Muscle of leg (tissue), 11 donors: Measurements from ENCODE around the gene GHRHR. TPM values are rescaled to one million over a fixed set of nuclear protein-coding genes. Genes with fewer than 3 reads are reported as not detected.

Experiments used
- DNase-seq: peaks from one replicate; pipeline ENCODE4 v3.0.0; 2013
- H3K27ac ChIP-seq: one replicate; pipeline ENCODE4 v1.5.1; 2013; ENCODE audit warnings: mild to moderate bottlenecking, low read length, control low read depth
- H3K27me3 ChIP-seq: one replicate; pipeline ENCODE4 v1.6.1; 2013; ENCODE audit warnings: low read length; ENCODE audit not compliant: control insufficient read depth, insufficient read depth
- H3K36me3 ChIP-seq: one replicate; pipeline ENCODE4 v1.6.1; 2013; ENCODE audit warnings: low read length; ENCODE audit not compliant: control insufficient read depth, insufficient read depth
- H3K4me1 ChIP-seq: one replicate; pipeline ENCODE4 v1.6.1; 2013; ENCODE audit warnings: low read length; ENCODE audit not compliant: control insufficient read depth, insufficient read depth
- H3K4me3 ChIP-seq: one replicate; pipeline ENCODE4 v1.5.1; 2013; ENCODE audit warnings: low read length, control low read depth
- H3K9me3 ChIP-seq: replicated peaks from 2 replicates; pipeline ENCODE4 v1.6.1; 2013; ENCODE audit warnings: low read depth, low read length; ENCODE audit not compliant: control insufficient read depth
- WGBS: methylation state at CpG from one replicate; pipeline ENCODE4 v1.1.5; 2013; ENCODE audit warnings: missing lambda C conversion rate; ENCODE audit not compliant: insufficient coverage; 5-methylcytosine and 5-hydroxymethylcytosine counted together
- polyA plus RNA-seq, 8 donors: library from polyadenylated mRNA; unstranded; fragments of 120-200 nt; gene quantifications; one replicate each; pipeline versions ENCODE4 v1.2.1 to v1.2.3, GENCODE V29; 2013; ENCODE audit warnings: inconsistent platforms in 1 of 8, low replicate concordance in 1 of 8; ENCODE audit not compliant: insufficient read length in 8 of 8, insufficient read depth in 1 of 8
- total RNA-seq: library from RNA; stranded (reverse); fragments of 120-200 nt; gene quantifications from one replicate; pipeline ENCODE4 v1.2.4, GENCODE V29; 2013

GHRHR gene
- total and polyA plus RNA-seq, 9 donors: 0.35 to 1.5 (median 0.89) TPM

DNA sequence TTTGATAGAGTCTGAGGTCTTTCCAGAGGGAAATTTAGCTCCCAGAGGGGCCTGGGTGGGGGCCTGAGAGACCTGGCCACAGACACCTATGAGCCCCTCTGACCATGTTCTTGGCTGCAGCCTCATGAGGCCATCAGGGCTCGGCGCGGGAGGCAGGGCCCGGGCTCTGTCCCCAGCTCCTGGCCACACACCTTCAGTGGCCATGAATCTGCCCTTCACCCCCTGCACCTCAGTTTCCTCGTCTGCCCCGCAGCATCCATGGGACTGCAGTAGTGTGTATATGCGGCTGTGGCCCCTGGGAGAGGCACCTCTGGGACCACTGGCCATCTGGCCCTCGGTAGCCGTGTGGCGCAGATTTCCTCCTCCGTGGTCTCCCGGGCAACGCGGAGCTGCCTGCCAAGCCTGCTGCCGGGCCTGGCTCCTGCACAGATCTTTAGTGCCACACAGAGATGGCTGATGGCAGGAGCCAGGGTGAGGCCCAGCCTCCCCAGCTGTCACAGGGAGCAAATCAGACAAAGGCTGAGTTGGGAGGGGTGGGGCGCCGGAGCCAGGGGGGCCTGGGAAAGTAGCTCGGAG, 64.8 kb downstream of the GHRHR start:
- DNase-seq: peak; percentile 72
- H3K27ac ChIP-seq: peak overlapping the region; percentile 51

More for the DNA sequence above, 64.8 kb downstream of the GHRHR start:
- H3K9me3 ChIP-seq: no peaks in the 10 kb centered on the region
- no peaks in the 10 kb centered on the region for H3K27me3 ChIP-seq
- no peaks in the 10 kb centered on the region for H3K36me3 ChIP-seq
- 76% methylated on average over 15 of the region's 18 CpGs for WGBS
- no peak overlapping the region for H3K4me3 ChIP-seq
- H3K4me1 ChIP-seq: peaks cover 44% of the 10 kb centered on the region

Other genes with a start within 250 kb of the GHRHR start
- 15.7 TPM for gene INMT, start 211.8 kb upstream of the GHRHR start, total RNA-seq
- gene INMT, start 211.8 kb upstream of the GHRHR start, polyA plus RNA-seq: 10 to 100 TPM in 4 of 8 donors, 1 to 10 TPM in 4; 6.4 to 18.3 (median 10.3) TPM
- gene MINDY4, start 192.5 kb upstream of the GHRHR start, total RNA-seq: 6.6 TPM
- 1 to 10 TPM; 4.0 to 6.2 (median 5.5) TPM for gene MINDY4, start 192.5 kb upstream of the GHRHR start, polyA plus RNA-seq
- 96.4 TPM for gene AQP1, start 52.1 kb upstream of the GHRHR start, total RNA-seq
- 100 to 1,000 TPM in 2 of 8 donors, 10 to 100 TPM in 6; 76.5 to 109 (median 87.2) TPM for gene AQP1, start 52.1 kb upstream of the GHRHR start, polyA plus RNA-seq
- 5.8 TPM for gene ADCYAP1R1, start 88.4 kb downstream of the GHRHR start, total RNA-seq
- 10 to 100 TPM in 1 of 8 donors, 1 to 10 TPM in 7; 5.5 to 10.8 (median 8.4) TPM for gene ADCYAP1R1, start 88.4 kb downstream of the GHRHR start, polyA plus RNA-seq